ENCODE measurements around the gene RXYLT1.
"Not testable (repeated sequence)": the region's sequence is repeated elsewhere in the genome, so short reads cannot be mapped to it uniquely, and the experiment has no call there.

Gene RXYLT1, protein sequence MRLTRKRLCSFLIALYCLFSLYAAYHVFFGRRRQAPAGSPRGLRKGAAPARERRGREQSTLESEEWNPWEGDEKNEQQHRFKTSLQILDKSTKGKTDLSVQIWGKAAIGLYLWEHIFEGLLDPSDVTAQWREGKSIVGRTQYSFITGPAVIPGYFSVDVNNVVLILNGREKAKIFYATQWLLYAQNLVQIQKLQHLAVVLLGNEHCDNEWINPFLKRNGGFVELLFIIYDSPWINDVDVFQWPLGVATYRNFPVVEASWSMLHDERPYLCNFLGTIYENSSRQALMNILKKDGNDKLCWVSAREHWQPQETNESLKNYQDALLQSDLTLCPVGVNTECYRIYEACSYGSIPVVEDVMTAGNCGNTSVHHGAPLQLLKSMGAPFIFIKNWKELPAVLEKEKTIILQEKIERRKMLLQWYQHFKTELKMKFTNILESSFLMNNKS

GRCh38 chr12:63779498-63780481, at the start of gene RXYLT1:
Gene RXYLT1, plus strand, starts transcription at chr12:63779909. Its CDS starts 52 bp downstream, at chr12:63779961.
- DNase-seq (ENCODE audit: low read depth, low spot score), result peak; percentile 3
- H3K27ac ChIP-seq, result peak within 1 kb of the TSS; percentile 65

GRCh38 chr12:63732779-63733178, 46.9 kb upstream of the RXYLT1 start:
- DNase-seq (ENCODE audit: low read depth, low spot score); H3K27ac ChIP-seq: not testable (repeated sequence)

DNA sequence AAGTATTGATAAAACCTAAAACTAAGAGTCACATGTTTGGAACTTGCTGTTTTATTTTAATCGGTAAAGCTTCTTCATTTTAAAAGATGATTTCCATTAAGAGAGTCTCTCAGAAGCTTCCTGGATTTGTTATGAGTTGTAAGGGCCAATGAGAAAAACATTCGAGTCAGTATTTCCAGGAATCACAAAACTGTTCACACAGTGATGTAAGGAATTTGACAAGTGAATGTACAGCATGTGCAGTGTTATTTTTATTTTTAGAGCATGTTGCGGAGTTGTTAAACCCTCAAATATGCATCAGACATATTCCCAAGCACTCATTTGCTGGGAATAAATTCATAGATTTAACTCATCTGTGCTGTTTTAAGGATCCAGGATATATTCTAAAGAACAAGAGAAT, 46.1 kb upstream of the RXYLT1 start:
- DNase-seq (ENCODE audit: low read depth, low spot score); H3K27ac ChIP-seq: not testable (repeated sequence)

- not testable (repeated sequence) for DNase-seq (ENCODE audit: low read depth, low spot score); H3K27ac ChIP-seq
These were observed 39.2 kb upstream of the RXYLT1 start for GRCh38 chr12:63740551-63740950.

- not testable (repeated sequence) for DNase-seq (ENCODE audit: low read depth, low spot score); H3K27ac ChIP-seq
These were observed 38.3 kb upstream of the RXYLT1 start for GRCh38 chr12:63741431-63741830.

GRCh38 chr12:63744110-63744509, 35.6 kb upstream of the RXYLT1 start:
- not testable (repeated sequence) for H3K27ac ChIP-seq; DNase-seq (ENCODE audit: low read depth, low spot score)

- H3K27ac ChIP-seq; DNase-seq (ENCODE audit: low read depth, low spot score): not testable (repeated sequence)
These were observed 33.2 kb upstream of the RXYLT1 start for GRCh38 chr12:63746470-63746869.

DNA sequence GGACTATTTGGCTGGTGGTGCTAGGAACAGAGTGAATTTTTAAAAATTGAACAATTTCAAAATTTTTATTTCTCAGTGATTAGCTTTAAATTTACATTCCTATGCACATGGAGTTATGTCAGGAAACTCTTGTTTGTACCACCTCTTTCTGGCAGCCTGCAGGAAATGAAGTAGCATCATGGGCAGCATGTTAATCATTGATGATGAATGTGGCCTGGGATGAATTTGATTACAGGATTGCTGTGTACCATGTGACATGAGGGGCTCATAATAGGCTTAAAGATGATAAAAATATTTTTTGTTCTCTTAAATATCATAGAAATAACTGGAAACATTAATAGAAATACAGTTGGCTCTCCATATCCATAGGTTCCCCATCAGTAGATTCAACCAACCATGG, 32.6 kb upstream of the RXYLT1 start:
- not testable (repeated sequence) for H3K27ac ChIP-seq; DNase-seq (ENCODE audit: low read depth, low spot score)

- no peak for DNase-seq (ENCODE audit: low read depth, low spot score)
- no peak overlapping the region for H3K27ac ChIP-seq
These were observed 32.2 kb upstream of the RXYLT1 start for GRCh38 chr12:63747553-63747952.

DNA sequence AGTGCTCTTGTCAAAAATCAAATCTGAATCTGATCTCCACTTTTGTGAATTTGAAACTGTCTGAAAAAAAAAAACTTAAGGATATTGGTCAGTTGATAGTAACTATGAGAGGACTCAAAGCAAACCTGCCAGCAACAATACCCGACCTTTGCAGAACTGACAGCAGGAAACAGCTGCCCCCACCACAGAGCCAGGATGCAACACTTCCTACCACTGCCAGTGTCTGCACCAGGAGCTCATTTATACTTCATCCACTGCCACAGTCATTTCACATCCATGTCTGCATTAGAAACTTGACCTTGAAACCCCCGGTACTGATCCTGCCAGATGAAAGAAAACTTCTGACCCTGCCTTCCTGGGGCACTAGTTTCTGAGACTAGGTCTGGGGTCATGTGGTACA, 27.4 kb upstream of the RXYLT1 start:
- DNase-seq (ENCODE audit: low read depth, low spot score), result no peak
- H3K27ac ChIP-seq, result no peak overlapping the region

- no peak overlapping the region for H3K27ac ChIP-seq
- DNase-seq (ENCODE audit: low read depth, low spot score), result no peak
These were observed 26.9 kb upstream of the RXYLT1 start for GRCh38 chr12:63752841-63753240.

GRCh38 chr12:63753743-63754142, 26.0 kb upstream of the RXYLT1 start:
- DNase-seq (ENCODE audit: low read depth, low spot score), result no peak
- H3K27ac ChIP-seq, result no peak overlapping the region

DNA sequence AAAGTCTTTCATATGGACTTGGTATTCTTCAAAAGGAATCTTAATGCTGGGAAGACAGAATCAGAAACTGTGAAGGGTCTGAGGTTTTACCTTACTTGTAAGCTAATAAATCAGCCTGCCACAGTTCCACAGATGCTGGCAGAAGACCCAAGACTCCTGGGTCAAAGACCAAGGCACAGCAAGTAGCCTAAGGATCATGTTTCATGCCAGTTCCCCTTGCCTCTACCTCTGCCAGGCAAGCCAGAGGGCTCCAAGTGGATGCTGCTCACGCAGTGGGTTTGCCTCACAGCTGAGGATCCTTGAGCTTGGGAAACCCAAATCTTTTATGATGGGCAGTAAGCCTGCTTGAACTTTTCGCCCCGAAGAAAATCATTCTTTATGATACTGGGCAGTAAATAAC, 15.2 kb upstream of the RXYLT1 start:
- DNase-seq (ENCODE audit: low read depth, low spot score), result no peak
- H3K27ac ChIP-seq, result no peak overlapping the region

DNA sequence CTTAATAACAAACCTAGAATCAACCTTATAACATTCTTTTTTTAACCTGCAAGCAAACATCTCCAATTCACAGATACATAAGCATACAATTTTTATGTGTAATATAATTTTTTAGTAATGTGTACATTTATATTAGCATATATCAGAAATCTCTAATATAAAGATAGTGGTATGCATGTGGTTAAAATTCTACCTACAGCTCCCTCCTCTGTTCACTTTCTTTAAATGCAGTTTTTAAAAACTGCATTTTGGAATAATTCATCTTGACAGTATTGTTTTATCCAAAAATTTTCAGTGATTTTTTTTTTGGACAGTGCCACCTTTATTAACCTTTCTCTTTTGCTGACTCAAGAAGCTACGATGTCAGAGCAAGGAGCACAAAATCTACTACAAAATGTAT, 13.2 kb upstream of the RXYLT1 start:
- no peak for DNase-seq (ENCODE audit: low read depth, low spot score)
- no peak overlapping the region for H3K27ac ChIP-seq

DNA sequence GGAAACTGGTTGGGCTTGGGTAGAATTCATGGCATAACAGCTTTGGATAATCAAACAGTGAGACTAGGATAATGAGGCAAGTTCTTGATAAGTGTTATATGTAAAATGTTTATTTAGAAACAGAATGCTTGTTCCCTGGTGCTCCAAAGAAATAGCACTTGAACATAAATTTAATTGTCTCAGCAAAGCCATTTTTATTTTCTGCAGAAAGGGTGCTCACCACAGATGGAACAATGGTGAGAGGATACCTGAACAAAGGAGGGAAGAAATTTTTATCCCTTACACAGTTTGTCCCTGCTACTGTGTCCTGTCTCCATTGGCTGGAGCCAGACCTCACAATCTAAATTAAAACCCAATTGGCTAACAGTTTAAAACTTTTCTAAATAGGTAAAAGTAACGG, 9.3 kb upstream of the RXYLT1 start:
- no peak for DNase-seq (ENCODE audit: low read depth, low spot score)

DNA sequence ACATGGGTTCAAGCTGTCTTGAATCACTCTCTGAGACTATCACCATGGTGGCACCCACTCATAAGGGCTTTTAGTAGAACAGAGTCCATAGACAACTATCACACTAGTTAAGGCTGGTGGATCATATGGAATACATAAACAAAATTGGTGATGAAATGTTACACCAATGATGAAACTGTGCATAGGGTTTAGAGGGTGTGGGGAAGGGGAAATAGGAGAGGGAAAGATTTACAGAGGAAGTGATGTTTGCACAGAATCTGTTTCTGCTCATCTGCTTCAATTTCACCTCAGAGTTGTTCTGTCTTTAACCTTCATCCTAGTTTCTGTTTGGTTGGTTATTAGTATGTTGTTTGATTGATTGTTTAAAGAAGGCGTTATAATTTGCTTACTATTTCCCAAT, 2.4 kb upstream of the RXYLT1 start:
- no peak overlapping the region for H3K27ac ChIP-seq
- DNase-seq (ENCODE audit: low read depth, low spot score), result no peak

More for the DNA sequence above, 9.3 kb upstream of the RXYLT1 start:
- H3K27ac ChIP-seq, result no peak overlapping the region

DNA sequence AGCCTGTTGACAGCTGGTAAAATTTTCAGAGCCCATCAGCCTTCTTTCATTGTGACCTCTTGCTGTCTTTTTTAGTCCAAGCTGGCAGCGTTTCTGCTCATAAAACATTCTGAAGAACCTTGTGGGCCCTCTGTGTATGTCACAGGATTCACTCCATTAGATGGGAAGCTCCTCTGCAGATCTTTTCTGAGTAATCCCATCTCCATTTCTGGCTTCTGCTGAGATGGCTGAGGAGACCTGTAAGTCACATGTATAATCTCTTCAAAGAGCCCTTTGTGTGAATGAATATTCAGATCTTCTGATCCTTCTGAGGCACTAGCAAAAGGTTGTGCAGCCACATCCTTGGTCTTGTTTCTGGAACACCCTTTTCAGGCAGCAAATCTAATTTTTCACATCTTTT, 2.8 kb downstream of the RXYLT1 start:
- DNase-seq (ENCODE audit: low read depth, low spot score), result no peak

GRCh38 chr12:63787306-63787705, 7.6 kb downstream of the RXYLT1 start:
- H3K27ac ChIP-seq, result no peak overlapping the region
- no peak for DNase-seq (ENCODE audit: low read depth, low spot score)

More for the DNA sequence above, 2.8 kb downstream of the RXYLT1 start:
- H3K27ac ChIP-seq, result no peak overlapping the region

- DNase-seq (ENCODE audit: low read depth, low spot score), result no peak
- no peak overlapping the region for H3K27ac ChIP-seq
These were observed 10.9 kb downstream of the RXYLT1 start for GRCh38 chr12:63790608-63790945.

DNA sequence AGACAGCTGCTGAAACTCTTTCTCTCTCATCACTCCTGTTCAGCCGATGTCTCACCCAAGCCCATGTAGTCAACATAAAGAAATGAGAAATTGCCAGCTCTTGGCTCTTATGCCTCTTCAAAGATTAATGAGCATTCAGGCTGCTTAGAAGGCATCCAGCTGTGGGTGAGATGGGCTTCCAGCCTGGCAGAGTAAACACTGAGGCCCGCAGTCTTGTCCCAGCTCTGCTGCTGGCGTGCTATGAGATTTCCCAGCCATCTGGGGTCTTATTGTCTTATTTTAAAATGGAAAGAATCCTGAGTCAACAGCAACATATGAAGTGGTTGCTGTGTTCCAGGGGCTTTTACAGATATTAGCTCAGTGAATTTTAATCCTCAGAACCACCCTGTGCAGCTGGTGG, 12.6 kb downstream of the RXYLT1 start:
- DNase-seq (ENCODE audit: low read depth, low spot score), result no peak
- H3K27ac ChIP-seq, result no peak overlapping the region

Measured in epithelial cell of prostate (primary cell).